ENCODE results near the gene HSP90AB1.

DNA sequence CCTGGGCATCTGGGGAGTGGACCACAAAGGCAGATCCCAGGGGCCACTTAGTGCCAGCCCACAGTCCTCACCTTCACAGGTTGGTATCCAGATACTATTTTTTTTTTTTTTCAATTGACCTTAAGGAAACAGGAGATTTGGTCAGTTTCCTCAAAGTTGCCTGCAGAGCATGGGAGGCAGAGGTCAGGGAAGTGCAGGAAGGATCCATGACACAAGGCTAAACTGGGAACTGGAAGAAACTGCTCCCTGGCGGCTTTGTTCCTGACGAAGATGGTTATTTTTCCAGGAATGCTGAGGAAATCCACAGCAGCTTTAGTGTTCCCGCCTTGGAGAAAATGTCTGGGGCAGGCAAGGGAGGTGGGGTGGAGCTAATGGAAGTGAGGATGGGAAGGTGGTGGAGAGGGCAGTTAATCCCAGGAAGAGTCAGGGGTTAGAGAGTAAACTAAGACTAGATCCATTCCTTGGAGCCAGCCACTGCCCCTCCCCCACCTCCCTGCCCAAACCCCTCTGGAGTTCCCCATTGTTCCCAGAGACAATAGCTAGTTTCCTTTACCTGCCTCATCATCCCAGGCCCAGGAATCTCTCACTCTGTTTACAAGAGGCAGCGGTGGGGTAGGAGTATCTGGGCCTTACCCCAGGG lies 44.4 kb upstream of the HSP90AB1 start:
- no peak for TF ChIP-seq TAF1 (IDR thresholded peaks at IDR 0.05; ENCODE audit: borderline replicate concordance, insufficient read depth, low read length)
- TF ChIP-seq, protein P1, sequence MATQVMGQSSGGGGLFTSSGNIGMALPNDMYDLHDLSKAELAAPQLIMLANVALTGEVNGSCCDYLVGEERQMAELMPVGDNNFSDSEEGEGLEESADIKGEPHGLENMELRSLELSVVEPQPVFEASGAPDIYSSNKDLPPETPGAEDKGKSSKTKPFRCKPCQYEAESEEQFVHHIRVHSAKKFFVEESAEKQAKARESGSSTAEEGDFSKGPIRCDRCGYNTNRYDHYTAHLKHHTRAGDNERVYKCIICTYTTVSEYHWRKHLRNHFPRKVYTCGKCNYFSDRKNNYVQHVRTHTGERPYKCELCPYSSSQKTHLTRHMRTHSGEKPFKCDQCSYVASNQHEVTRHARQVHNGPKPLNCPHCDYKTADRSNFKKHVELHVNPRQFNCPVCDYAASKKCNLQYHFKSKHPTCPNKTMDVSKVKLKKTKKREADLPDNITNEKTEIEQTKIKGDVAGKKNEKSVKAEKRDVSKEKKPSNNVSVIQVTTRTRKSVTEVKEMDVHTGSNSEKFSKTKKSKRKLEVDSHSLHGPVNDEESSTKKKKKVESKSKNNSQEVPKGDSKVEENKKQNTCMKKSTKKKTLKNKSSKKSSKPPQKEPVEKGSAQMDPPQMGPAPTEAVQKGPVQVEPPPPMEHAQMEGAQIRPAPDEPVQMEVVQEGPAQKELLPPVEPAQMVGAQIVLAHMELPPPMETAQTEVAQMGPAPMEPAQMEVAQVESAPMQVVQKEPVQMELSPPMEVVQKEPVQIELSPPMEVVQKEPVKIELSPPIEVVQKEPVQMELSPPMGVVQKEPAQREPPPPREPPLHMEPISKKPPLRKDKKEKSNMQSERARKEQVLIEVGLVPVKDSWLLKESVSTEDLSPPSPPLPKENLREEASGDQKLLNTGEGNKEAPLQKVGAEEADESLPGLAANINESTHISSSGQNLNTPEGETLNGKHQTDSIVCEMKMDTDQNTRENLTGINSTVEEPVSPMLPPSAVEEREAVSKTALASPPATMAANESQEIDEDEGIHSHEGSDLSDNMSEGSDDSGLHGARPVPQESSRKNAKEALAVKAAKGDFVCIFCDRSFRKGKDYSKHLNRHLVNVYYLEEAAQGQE (IDR thresholded peaks at IDR 0.05; ENCODE audit: insufficient read depth in 1 of 2, low read depth in 2 of 2, low read length in 2 of 2) = no peak
- no peak for TF ChIP-seq POLR2AphosphoS5 (IDR thresholded peaks at IDR 0.05; ENCODE audit: low read depth, low read length)
- TF ChIP-seq SIN3A (IDR thresholded peaks at IDR 0.05; ENCODE audit: borderline replicate concordance, insufficient read depth, low read length) = no peak
- no peak for TF ChIP-seq FOXP2 (optimal IDR thresholded peaks at IDR 0.05; ENCODE audit: borderline replicate concordance, extremely low read depth, extremely low read length, insufficient read depth)
